Measurements from ENCODE around the gene BAHD1.

DNA sequence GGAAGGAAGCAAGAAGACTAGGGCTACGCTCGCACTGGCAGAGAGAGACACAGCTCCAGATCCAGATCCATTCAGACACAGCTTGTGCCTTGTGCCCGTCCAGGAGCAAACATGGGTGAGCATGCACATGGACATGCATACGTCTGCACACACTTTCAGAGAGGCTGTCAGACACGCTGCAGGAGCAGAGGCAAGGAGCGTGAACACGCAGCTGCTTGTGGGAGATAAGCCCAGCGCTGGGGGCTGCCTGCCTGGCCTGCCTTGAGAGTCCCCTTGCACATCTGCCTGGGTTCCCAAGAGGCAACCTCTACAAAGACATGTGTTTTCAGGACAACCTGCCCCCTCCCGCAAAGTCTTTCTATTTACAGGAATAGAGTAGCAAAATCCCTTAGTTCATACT is 13.6 kb upstream of the BAHD1 start:
- no peak for TF ChIP-seq EZH2 (IDR thresholded peaks at IDR 0.05; ENCODE audit: borderline replicate concordance)
- TF ChIP-seq, protein P1, sequence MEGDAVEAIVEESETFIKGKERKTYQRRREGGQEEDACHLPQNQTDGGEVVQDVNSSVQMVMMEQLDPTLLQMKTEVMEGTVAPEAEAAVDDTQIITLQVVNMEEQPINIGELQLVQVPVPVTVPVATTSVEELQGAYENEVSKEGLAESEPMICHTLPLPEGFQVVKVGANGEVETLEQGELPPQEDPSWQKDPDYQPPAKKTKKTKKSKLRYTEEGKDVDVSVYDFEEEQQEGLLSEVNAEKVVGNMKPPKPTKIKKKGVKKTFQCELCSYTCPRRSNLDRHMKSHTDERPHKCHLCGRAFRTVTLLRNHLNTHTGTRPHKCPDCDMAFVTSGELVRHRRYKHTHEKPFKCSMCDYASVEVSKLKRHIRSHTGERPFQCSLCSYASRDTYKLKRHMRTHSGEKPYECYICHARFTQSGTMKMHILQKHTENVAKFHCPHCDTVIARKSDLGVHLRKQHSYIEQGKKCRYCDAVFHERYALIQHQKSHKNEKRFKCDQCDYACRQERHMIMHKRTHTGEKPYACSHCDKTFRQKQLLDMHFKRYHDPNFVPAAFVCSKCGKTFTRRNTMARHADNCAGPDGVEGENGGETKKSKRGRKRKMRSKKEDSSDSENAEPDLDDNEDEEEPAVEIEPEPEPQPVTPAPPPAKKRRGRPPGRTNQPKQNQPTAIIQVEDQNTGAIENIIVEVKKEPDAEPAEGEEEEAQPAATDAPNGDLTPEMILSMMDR (IDR thresholded peaks at IDR 0.05; ENCODE audit: poor library complexity), result no peak
